ENCODE measurements around the gene KLF6.

DNA sequence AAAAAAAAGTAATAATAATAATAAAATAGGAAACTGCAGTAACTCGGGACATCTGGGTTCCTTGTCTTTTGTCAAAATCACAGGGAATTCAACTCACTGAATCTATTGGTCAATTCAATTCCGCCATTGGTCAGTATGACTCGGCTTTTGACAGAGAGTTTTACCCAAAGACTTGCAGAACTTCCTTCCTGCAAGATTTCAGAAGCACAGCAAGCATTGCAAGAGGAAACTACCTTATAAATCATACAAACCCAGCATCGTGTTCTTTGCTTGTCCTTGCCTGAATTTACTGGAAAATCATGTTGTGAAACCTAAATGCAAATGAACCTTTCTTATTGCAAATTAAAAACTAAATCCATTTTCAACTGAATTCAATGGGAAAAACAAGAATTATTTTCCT is 15.5 kb downstream of the KLF6 start:
- TF ChIP-seq POLR2A (IDR thresholded peaks at IDR 0.05; ENCODE audit: low read depth, low read length), result no peak
- TF ChIP-seq, protein P1, sequence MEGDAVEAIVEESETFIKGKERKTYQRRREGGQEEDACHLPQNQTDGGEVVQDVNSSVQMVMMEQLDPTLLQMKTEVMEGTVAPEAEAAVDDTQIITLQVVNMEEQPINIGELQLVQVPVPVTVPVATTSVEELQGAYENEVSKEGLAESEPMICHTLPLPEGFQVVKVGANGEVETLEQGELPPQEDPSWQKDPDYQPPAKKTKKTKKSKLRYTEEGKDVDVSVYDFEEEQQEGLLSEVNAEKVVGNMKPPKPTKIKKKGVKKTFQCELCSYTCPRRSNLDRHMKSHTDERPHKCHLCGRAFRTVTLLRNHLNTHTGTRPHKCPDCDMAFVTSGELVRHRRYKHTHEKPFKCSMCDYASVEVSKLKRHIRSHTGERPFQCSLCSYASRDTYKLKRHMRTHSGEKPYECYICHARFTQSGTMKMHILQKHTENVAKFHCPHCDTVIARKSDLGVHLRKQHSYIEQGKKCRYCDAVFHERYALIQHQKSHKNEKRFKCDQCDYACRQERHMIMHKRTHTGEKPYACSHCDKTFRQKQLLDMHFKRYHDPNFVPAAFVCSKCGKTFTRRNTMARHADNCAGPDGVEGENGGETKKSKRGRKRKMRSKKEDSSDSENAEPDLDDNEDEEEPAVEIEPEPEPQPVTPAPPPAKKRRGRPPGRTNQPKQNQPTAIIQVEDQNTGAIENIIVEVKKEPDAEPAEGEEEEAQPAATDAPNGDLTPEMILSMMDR (conservative IDR thresholded peaks at IDR 0.05; ENCODE audit: low read depth, low read length), result no peak
- no peak for TF ChIP-seq RAD21 (IDR thresholded peaks at IDR 0.05; ENCODE audit: low read length)
- TF ChIP-seq MAFK (IDR thresholded peaks at IDR 0.05; ENCODE audit: low read depth, low read length), result no peak
- TF ChIP-seq BHLHE40 (IDR thresholded peaks at IDR 0.05; ENCODE audit: low read depth, low read length), result no peak
- TF ChIP-seq SMC3 (IDR thresholded peaks at IDR 0.05; ENCODE audit: low read depth, low read length), result no peak
- TF ChIP-seq MAZ (IDR thresholded peaks at IDR 0.05; ENCODE audit: borderline replicate concordance, low read depth, low read length), result no peak
- no peak for TF ChIP-seq CEBPB (IDR thresholded peaks at IDR 0.05; ENCODE audit: low read depth, low read length)
